Fibroblast of pulmonary artery (primary cell): ENCODE results near the gene PACS1.

Experiments used
- DNase-seq: peaks from one replicate; pipeline ENCODE4 v3.0.0-alpha.2; 2010; ENCODE audit warnings: low read depth
- H3K4me3 ChIP-seq: replicated peaks from 2 replicates; pipeline ENCODE4 v1.5.1; 2011; ENCODE audit warnings: low read depth, mild to moderate bottlenecking, control low read depth, low read length, moderate library complexity
- CTCF ChIP-seq: IDR thresholded peaks from 2 replicates; pipeline ENCODE4 v1.5.1; 2011; ENCODE audit warnings: mild to moderate bottlenecking, control low read depth, low read length, inconsistent platforms; ENCODE audit errors: missing control alignments

The PACS1 gene

GRCh38 chr11:66035653-66036333 lies 34.3 kb upstream of the PACS1 start:
- no peak for TF ChIP-seq CTCF
- H3K4me3 ChIP-seq: no peak overlapping the region
- DNase-seq: no peak

- no peak overlapping the region for H3K4me3 ChIP-seq
- no peak for DNase-seq
- TF ChIP-seq CTCF: no peak
These were observed 33.8 kb upstream of the PACS1 start for GRCh38 chr11:66036334-66036710.

GRCh38 chr11:66037327-66037726 lies 32.7 kb upstream of the PACS1 start:
- DNase-seq: no peak
- TF ChIP-seq CTCF: no peak
- H3K4me3 ChIP-seq: no peak overlapping the region

GRCh38 chr11:66039765-66040164 lies 30.3 kb upstream of the PACS1 start:
- no peak for DNase-seq
- H3K4me3 ChIP-seq: no peak overlapping the region
- TF ChIP-seq CTCF: no peak

- no peak for TF ChIP-seq CTCF
- DNase-seq: no peak
- H3K4me3 ChIP-seq: no peak overlapping the region
These were observed 27.7 kb upstream of the PACS1 start for GRCh38 chr11:66042227-66042995.

GRCh38 chr11:66042996-66043906 lies 26.8 kb upstream of the PACS1 start:
- no peak for TF ChIP-seq CTCF
- no peak overlapping the region for H3K4me3 ChIP-seq
- no peak for DNase-seq
